ENCODE results near the gene IL21R. TPM values are rescaled to one million over a fixed set of nuclear protein-coding genes. Genes with fewer than 3 reads are reported as not detected.

Gene IL21R
- total and polyA plus RNA-seq, 2 donors (not counting 1 experiment from before 2014, with no cell fraction given): 28.5 to 32.1 TPM

GRCh38 chr16:27444015-27444414, 42.0 kb downstream of the IL21R start:
- no peak for DNase-seq
- H3K27me3 Mint-ChIP-seq: no peaks in the 10 kb centered on the region
- Histone ChIP-seq H3K9me3 (ENCODE audit: control extremely low read depth in 1 of 3, control insufficient read depth in 2 of 3, insufficient read depth in 1 of 3, low read length in 2 of 3) (peaks cover 0 to 22% (median 3%) of the 10 kb centered on the region in 3 donors), H3K27me3 (replicated peaks in 1 of 4; ENCODE audit: control extremely low read depth in 1 of 4, control insufficient read depth in 3 of 4, insufficient read depth in 4 of 4, low read length in 3 of 4) (no peaks in the 10 kb centered on the region), H3K27ac (ENCODE audit: low read length in 2 of 2) (no peak overlapping the region), H3K79me2 (ENCODE audit: control insufficient read depth, insufficient read depth, low read length) (peaks cover 6% of the 10 kb centered on the region), H3K4me1 (ENCODE audit: control insufficient read depth in 2 of 2, insufficient read depth in 2 of 2, low read length in 2 of 2) (peaks cover 27 to 35% of the 10 kb centered on the region in 2 donors), H2AFZ (ENCODE audit: insufficient read depth, low read depth, low read length, poor library complexity, severe bottlenecking) (no peak overlapping the region), H3K4me2 (replicated peaks; ENCODE audit: low read depth, low read length, poor library complexity, severe bottlenecking) (no peak overlapping the region), H3K9ac (ENCODE audit: low read length) (no peak overlapping the region), H4K20me1 (ENCODE audit: control insufficient read depth, insufficient read depth, low read length, poor library complexity, severe bottlenecking) (peaks cover 34% of the 10 kb centered on the region), H3K36me3 (replicated peaks in 1 of 2; ENCODE audit: control extremely low read depth in 1 of 2, control insufficient read depth in 1 of 2, extremely low read depth in 1 of 2, insufficient read depth in 2 of 2, low read length in 1 of 2) (peaks cover 34 to 86% of the 10 kb centered on the region in 2 experiments), H3K4me3 (ENCODE audit: control extremely low read depth in 1 of 5, extremely low read depth in 1 of 5, insufficient read depth in 1 of 5, low read depth in 2 of 5, low read length in 4 of 5) (no peak overlapping the region)
- no peak overlapping the region for H3K27ac Mint-ChIP-seq
- CTCF ChIA-PET: interaction anchor here (0.7 to 1.2 kb wide), 2 partner anchors 15 to 66 kb away, joined by 3 to 4 read pairs; no protein-coding TSS in a partner anchor
- no peak overlapping the region for H3K4me3 Mint-ChIP-seq
- TF ChIP-seq CTCF (IDR thresholded peaks at IDR 0.05) (no peak), EZH2 (IDR thresholded peaks at IDR 0.05; ENCODE audit: borderline replicate concordance, insufficient read depth, low read depth, low read length, poor library complexity, severe bottlenecking) (no peak)
- intact Hi-C loops (cut with micrococcal nuclease): no loop called here
- peaks cover 33% of the 10 kb centered on the region for H3K4me1 Mint-ChIP-seq
- H3K9me3 Mint-ChIP-seq (ENCODE audit: insufficient read depth): no peaks in the 10 kb centered on the region
- ATAC-seq (ENCODE audit: low read depth): no peak
- 100% methylated on average over 2 of the region's 2 CpGs for WGBS (ENCODE audit: insufficient coverage)
- POLR2A ChIA-PET: interaction anchor here (1.4 kb wide), 1 partner anchor 12 kb away, joined by 3 read pairs; no protein-coding TSS in a partner anchor

GRCh38 chr16:27444470-27444869, 42.5 kb downstream of the IL21R start:
- no peak overlapping the region for H3K27ac Mint-ChIP-seq
- Histone ChIP-seq H2AFZ (ENCODE audit: insufficient read depth, low read depth, low read length, poor library complexity, severe bottlenecking) (no peak overlapping the region), H4K20me1 (ENCODE audit: control insufficient read depth, insufficient read depth, low read length, poor library complexity, severe bottlenecking) (peaks cover 31% of the 10 kb centered on the region), H3K4me3 (ENCODE audit: control extremely low read depth in 1 of 5, extremely low read depth in 1 of 5, insufficient read depth in 1 of 5, low read depth in 2 of 5, low read length in 4 of 5) (no peak overlapping the region), H3K27ac (ENCODE audit: low read length in 2 of 2) (peak overlapping the region in 1 of 2 donors; percentile 79), H3K36me3 (replicated peaks in 1 of 2; ENCODE audit: control extremely low read depth in 1 of 2, control insufficient read depth in 1 of 2, extremely low read depth in 1 of 2, insufficient read depth in 2 of 2, low read length in 1 of 2) (peaks cover 34 to 85% of the 10 kb centered on the region in 2 experiments), H3K9ac (ENCODE audit: low read length) (no peak overlapping the region), H3K27me3 (replicated peaks in 1 of 4; ENCODE audit: control extremely low read depth in 1 of 4, control insufficient read depth in 3 of 4, insufficient read depth in 4 of 4, low read length in 3 of 4) (no peaks in the 10 kb centered on the region), H3K79me2 (ENCODE audit: control insufficient read depth, insufficient read depth, low read length) (peaks cover 6% of the 10 kb centered on the region), H3K4me2 (replicated peaks; ENCODE audit: low read depth, low read length, poor library complexity, severe bottlenecking) (no peak overlapping the region), H3K4me1 (ENCODE audit: control insufficient read depth in 2 of 2, insufficient read depth in 2 of 2, low read length in 2 of 2) (peaks cover 32 to 39% of the 10 kb centered on the region in 2 donors), H3K9me3 (ENCODE audit: control extremely low read depth in 1 of 3, control insufficient read depth in 2 of 3, insufficient read depth in 1 of 3, low read length in 2 of 3) (peaks cover 0 to 22% (median 3%) of the 10 kb centered on the region in 3 donors)
- POLR2A ChIA-PET: no interaction called here
- H3K27me3 Mint-ChIP-seq: no peaks in the 10 kb centered on the region
- TF ChIP-seq EZH2 (IDR thresholded peaks at IDR 0.05; ENCODE audit: borderline replicate concordance, insufficient read depth, low read depth, low read length, poor library complexity, severe bottlenecking) (no peak), CTCF (IDR thresholded peaks at IDR 0.05) (no peak)
- no peak overlapping the region for H3K4me3 Mint-ChIP-seq
- ATAC-seq (ENCODE audit: low read depth) (no peak), DNase-seq (no peak)
- no CpG with 5 or more reads among the region's 5 CpGs for WGBS (ENCODE audit: insufficient coverage)
- H3K9me3 Mint-ChIP-seq (ENCODE audit: insufficient read depth): no peaks in the 10 kb centered on the region
- intact Hi-C loops (cut with micrococcal nuclease): no loop called here
- H3K4me1 Mint-ChIP-seq: peaks cover 35% of the 10 kb centered on the region
- CTCF ChIA-PET: interaction anchor here (0.7 to 1.2 kb wide), 2 partner anchors 16 to 67 kb away, joined by 3 to 4 read pairs; no protein-coding TSS in a partner anchor
